GM18520 (cell line): ENCODE measurements around the gene GREM1.

ENCODE experiments used
- ATAC-seq: cut with Tn5 transposase; IDR thresholded peaks from one replicate; pipeline ENCODE4 v1.9.1; 2021; ENCODE audit not compliant: unreplicated experiment

The GREM1 gene

GRCh38 chr15:32778391-32779176, 60.8 kb downstream of the GREM1 start:
- no peak for ATAC-seq

- ATAC-seq, result no peak
Observed at GRCh38 chr15:32781781-32782180, 64.0 kb downstream of the GREM1 start.

DNA sequence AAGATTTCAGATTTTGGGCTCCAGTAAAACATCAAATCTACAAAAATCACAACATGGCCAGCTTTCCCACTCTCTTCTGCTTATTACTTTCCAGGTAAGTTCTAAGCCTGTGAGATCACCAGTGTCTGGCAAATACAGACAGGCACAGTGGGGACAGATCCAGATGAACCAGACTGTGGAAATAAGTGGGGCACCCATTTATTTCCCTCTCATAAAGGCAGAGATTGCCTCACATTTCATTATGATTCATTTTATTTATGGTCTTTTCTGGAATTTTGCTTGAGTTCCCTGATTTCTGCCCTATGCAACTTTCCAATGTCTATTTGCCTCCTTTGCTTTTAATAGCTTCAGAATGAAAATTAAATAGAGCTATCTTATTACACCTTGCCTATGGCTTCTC, 66.8 kb downstream of the GREM1 start:
- no peak for ATAC-seq

DNA sequence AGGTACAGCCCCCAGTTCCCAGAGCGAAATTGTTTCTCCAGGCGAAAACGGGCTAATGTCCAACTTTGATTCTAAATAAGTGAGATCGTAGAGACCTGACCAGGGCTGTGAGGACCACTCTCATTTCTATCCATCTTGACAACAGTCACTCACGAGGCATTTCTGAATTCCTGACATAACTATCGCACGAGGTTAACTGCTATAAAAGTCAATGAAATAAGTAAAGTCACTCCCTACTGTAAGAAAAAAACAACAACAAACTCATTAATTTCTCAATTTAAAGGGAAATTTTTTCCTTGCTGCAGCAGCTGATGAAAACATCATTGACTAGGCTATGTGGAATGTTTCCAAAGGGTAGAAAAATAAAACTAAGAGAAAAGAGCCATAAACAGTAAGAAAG, 69.1 kb downstream of the GREM1 start:
- ATAC-seq, result no peak

DNA sequence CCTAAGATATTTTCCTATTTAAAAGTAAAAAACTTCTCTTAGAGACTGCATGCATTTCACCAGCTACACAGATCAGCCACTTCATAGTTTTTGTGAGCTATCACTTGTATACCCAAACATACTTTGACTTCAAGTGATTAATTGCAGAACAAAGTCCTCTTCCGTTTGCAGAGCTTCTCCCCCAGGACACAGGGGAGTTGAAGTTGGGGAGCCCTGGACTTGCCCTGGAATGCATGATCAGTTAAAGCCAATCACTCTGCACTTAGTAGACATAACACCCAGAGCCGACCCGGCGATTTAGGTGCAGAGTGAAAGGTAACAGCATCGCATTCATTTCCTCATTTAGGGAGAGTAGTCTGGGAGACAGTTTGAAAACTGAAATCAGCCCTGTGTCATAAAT, 70.1 kb downstream of the GREM1 start:
- ATAC-seq, result no peak

DNA sequence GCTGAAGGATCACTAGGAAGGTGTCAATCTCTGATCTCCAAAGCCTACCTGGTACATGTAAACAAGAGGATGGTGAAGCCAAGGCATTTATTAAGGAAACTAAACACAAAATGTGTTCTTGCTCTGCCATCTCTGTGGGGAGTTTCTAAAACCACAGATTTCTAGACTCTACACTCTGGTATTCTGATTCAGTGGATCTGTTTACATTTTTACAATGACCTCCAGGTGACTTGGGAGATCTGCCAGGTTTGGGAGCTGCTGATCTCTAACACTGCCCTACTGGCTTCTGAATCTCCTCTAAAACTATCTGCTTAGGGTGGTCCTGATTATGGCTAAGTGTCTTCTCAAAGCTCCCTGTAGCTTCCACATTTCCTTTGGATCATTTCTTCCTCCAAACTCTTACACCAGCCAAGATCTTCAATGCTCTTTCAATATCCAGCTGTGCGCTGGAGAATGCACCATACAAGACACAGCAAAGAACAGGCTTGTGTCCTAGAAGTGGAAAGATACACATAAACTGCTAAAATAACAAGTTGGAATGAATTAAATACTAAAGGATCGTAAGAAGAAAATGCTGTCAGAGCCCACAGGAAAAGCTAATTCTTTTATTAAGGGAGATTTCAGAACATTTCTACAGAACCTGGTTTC, 72.7 kb downstream of the GREM1 start:
- no peak for ATAC-seq

DNA sequence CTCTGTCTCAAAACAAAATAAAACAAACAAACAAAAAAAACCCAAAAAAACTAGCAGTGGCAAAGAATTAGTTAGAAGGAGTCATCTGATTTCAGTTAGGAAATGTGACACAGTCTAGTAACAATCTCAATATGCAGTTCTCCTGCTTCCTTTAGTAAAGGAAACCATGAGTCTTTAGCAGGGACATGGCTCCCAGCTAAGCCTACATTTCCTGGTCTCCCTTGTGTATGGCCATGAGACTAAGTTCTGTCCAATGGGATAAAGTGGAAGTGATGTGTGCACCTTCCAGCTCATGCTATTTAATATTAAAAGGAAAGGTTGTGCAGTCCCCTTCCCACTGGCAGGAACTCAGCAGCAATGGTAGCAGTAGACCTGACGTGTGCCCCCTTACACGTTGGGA, 74.6 kb downstream of the GREM1 start:
- ATAC-seq, result no peak
